ENCODE data around the gene SGMS1. TPM values are rescaled to one million over a fixed set of nuclear protein-coding genes. Genes with fewer than 3 reads are reported as not detected.

The SGMS1 gene
- total and polyA plus RNA-seq, 4 donors, result 15.8 to 142 (median 41.3) TPM

- Histone ChIP-seq H3K27me3 (ENCODE audit: control insufficient read depth in 3 of 3, insufficient read depth in 3 of 3, low read length in 2 of 3) (no peaks in the 10 kb centered on the region), H3K36me3 (ENCODE audit: control insufficient read depth in 4 of 4, insufficient read depth in 4 of 4, low read length in 4 of 4) (no peaks in the 10 kb centered on the region), H3K4me3 (no peak overlapping the region), H3K9me3 (ENCODE audit: control insufficient read depth in 4 of 4, insufficient read depth in 3 of 4, low read length in 3 of 4) (no peaks in the 10 kb centered on the region), H3K9ac (ENCODE audit: insufficient read depth in 1 of 2, low read length in 2 of 2) (no peak overlapping the region), H3K4me1 (ENCODE audit: control insufficient read depth in 5 of 5, insufficient read depth in 5 of 5, low read length in 5 of 5) (peaks cover 0 to 13% (median 0%) of the 10 kb centered on the region in 5 donors), H3K27ac (ENCODE audit: low read depth in 1 of 2, low read length in 1 of 2) (no peak overlapping the region)
- 79 to 81% methylated on average over 1 of the region's 1 CpG for WGBS, 2 donors
- ATAC-seq (ENCODE audit: insufficient read depth, low FRiP score), result no peak
- TF ChIP-seq CTCF (IDR thresholded peaks at IDR 0.05; ENCODE audit: control extremely low read depth, extremely low read depth), result no peak
- DNase-seq, result no peak
These were observed 90.5 kb downstream of the SGMS1 start for GRCh38 chr10:50533296-50533695.

DNA sequence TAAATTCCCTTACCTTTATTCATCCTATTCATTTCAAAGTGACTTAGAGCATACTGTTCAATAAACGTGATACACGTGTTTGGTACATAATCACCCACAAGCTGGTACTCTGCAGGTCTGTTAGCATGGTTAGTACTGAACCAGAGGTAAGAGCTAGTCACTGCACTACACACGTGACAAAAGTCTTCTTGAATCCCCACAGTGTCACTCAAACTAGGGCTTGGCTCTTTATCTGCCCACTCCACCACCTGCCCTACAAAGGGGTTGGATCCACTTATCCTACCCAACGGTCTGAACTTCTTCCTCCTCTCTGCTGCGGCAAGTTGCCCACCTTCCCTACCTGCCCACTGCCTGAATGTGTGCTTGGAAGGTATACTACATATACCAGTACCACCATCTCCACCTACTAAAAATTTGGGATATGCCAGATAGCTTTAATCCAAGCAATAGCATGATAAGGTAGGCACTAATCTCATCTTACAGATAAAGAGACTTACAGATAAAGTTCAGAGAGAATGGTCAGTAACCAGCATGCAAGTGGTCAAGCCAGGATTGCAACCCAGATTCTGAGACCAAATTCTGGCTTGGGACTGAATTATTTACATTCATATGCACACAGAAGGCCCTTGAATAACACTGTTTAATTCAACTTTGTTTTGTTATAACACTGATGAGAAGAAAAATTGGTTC lies 92.2 kb downstream of the SGMS1 start:
- 81 to 94% methylated on average over 5 of the region's 5 CpGs for WGBS, 2 donors
- DNase-seq (no peak), ATAC-seq (ENCODE audit: insufficient read depth, low FRiP score) (no peak)
- Histone ChIP-seq H3K4me3 (no peak overlapping the region), H3K4me1 (ENCODE audit: control insufficient read depth in 5 of 5, insufficient read depth in 5 of 5, low read length in 5 of 5) (peaks cover 0 to 11% (median 0%) of the 10 kb centered on the region in 5 donors), H3K27ac (ENCODE audit: low read depth in 1 of 2, low read length in 1 of 2) (no peak overlapping the region), H3K9ac (ENCODE audit: insufficient read depth in 1 of 2, low read length in 2 of 2) (no peak overlapping the region), H3K9me3 (ENCODE audit: control insufficient read depth in 4 of 4, insufficient read depth in 3 of 4, low read length in 3 of 4) (no peaks in the 10 kb centered on the region), H3K36me3 (ENCODE audit: control insufficient read depth in 4 of 4, insufficient read depth in 4 of 4, low read length in 4 of 4) (no peaks in the 10 kb centered on the region), H3K27me3 (ENCODE audit: control insufficient read depth in 3 of 3, insufficient read depth in 3 of 3, low read length in 2 of 3) (no peaks in the 10 kb centered on the region)
- TF ChIP-seq CTCF (IDR thresholded peaks at IDR 0.05; ENCODE audit: control extremely low read depth, extremely low read depth), result no peak

DNA sequence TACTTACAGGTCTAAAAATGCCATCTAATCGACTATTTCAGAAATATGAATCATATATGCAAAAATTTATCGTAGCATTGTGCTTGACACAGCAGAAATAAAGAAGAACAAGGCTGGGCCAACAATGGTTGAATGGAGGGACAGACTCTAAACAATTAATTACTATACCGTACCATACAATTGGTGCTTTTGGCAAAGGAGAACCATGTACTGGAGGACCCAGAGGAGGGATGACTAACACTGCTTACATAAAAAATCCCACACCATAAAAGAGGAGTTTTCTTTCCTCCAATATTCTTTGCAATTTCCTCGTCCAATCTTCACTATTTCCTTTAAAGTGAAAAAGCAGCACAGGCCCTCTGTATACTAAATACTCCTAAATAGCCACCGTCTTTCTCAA lies 94.1 kb downstream of the SGMS1 start:
- no peak for ATAC-seq (ENCODE audit: insufficient read depth, low FRiP score)
- 93% methylated on average over 5 of the region's 5 CpGs for WGBS, 2 donors

More for the DNA sequence above, 94.1 kb downstream of the SGMS1 start:
- no peak overlapping the region for H3K4me3 ChIP-seq
- DNase-seq, result no peak
- no peaks in the 10 kb centered on the region for H3K27me3 ChIP-seq (ENCODE audit: control insufficient read depth in 3 of 3, insufficient read depth in 3 of 3, low read length in 2 of 3)
- H3K9ac ChIP-seq (ENCODE audit: insufficient read depth in 1 of 2, low read length in 2 of 2), result no peak overlapping the region
- no peak for TF ChIP-seq CTCF (IDR thresholded peaks at IDR 0.05; ENCODE audit: control extremely low read depth, extremely low read depth)
- H3K36me3 ChIP-seq (ENCODE audit: control insufficient read depth in 4 of 4, insufficient read depth in 4 of 4, low read length in 4 of 4), result no peaks in the 10 kb centered on the region
- no peak overlapping the region for H3K27ac ChIP-seq (ENCODE audit: low read depth in 1 of 2, low read length in 1 of 2)
- peaks cover 0 to 8% (median 2%) of the 10 kb centered on the region in 5 donors for H3K4me1 ChIP-seq (ENCODE audit: control insufficient read depth in 5 of 5, insufficient read depth in 5 of 5, low read length in 5 of 5)
- no peaks in the 10 kb centered on the region for H3K9me3 ChIP-seq (ENCODE audit: control insufficient read depth in 4 of 4, insufficient read depth in 3 of 4, low read length in 3 of 4)

Data from lung (tissue), 12 donors.